ENCODE data around the gene CIDEC. TPM values are rescaled to one million over a fixed set of nuclear protein-coding genes. Genes with fewer than 3 reads are reported as not detected.

CIDEC gene
- total and polyA plus RNA-seq, 2 of the 13 experiments (the other 11 are each of a cell fraction or from before 2014, with no cell fraction given), result 2.5 to 10.4 TPM

- TF ChIP-seq ZNF691 (CRISPR knock-in tag; IDR thresholded peaks at IDR 0.05; ENCODE audit: borderline replicate concordance, low read depth), result 0 out of 2 replicates have a peak, but pooled peaks have one; percentile 24
Measured at GRCh38 chr3:9843715-9844438, 36.2 kb downstream of the CIDEC start, which contains the start of gene RPUSD3 (continued).

GRCh38 chr3:9841015-9841414 lies 39.0 kb downstream of the CIDEC start:
- in situ Hi-C loops (cut with HindIII; ENCODE audit: extremely low pct_ligation_motif_present, low pct_unique_long_range_greater_than_20kb), result no loop called here
- DNase-seq (ENCODE audit: low spot score) (no peak), ATAC-seq (no peak), FAIRE-seq (no peak)
- intact Hi-C loops (cut with micrococcal nuclease; ENCODE audit: unreplicated experiment), result loop anchor here (5.0 kb wide), 1 partner anchor 386 kb away; no protein-coding TSS in a partner anchor
- peaks cover 8 to 39% of the 10 kb centered on the region in 2 experiments; a peak in 4 of 5 replicates for H3K36me3 ChIP-seq (replicated peaks in 1 of 2; ENCODE audit: control insufficient read depth in 1 of 2, insufficient read depth in 2 of 2, low read length in 2 of 2)
- H2AFZ ChIP-seq (ENCODE audit: low read length), result no peak overlapping the region
- no peaks in the 10 kb centered on the region; a peak in 1 of 5 replicates for H3K27me3 ChIP-seq (ENCODE audit: control insufficient read depth in 1 of 2, insufficient read depth in 2 of 2, low read length in 2 of 2)
- H3K27ac ChIP-seq (ENCODE audit: extremely low read length, insufficient read depth, low read length), result no peak overlapping the region
- no TSS peak for BruUV-seq (replicated peaks)
- TF ChIP-seq ZNF557 (CRISPR knock-in tag; IDR thresholded peaks at IDR 0.05) (no peak), CENPBD1 (CRISPR knock-in tag; IDR thresholded peaks at IDR 0.05; ENCODE audit: borderline replicate concordance, low read depth) (no peak), MTF2 (CRISPR knock-in tag; IDR thresholded peaks at IDR 0.05; ENCODE audit: borderline replicate concordance) (no peak), ZBTB10 (CRISPR knock-in tag; IDR thresholded peaks at IDR 0.05; ENCODE audit: borderline replicate concordance) (no peak)
- H3K4me2 ChIP-seq (ENCODE audit: low read depth, low read length), result no peak overlapping the region
- H3K4me3 ChIP-seq (replicated peaks in 1 of 3; ENCODE audit: insufficient read depth in 1 of 3, low read depth in 2 of 3, low read length in 3 of 3), result no peak overlapping the region
- no peak overlapping the region for H3K9ac ChIP-seq (ENCODE audit: insufficient read depth, low read depth, low read length)
- no peaks in the 10 kb centered on the region for H3K9me3 ChIP-seq (ENCODE audit: low read length)
- H3K4me1 ChIP-seq (ENCODE audit: insufficient read depth, low read length), result peaks cover 15% of the 10 kb centered on the region
- ChIA-PET CTCF (ENCODE audit: low intra/inter-chr PET ratio, low total read pairs) (no interaction called here), POLR2A (no interaction called here)
- 89% methylated on average over 8 of the region's 8 CpGs for WGBS (ENCODE audit: low lambda C conversion rate)
- no peaks in the 10 kb centered on the region for H3K79me2 ChIP-seq (ENCODE audit: insufficient read depth, low read length)
- no peaks in the 10 kb centered on the region for H4K20me1 ChIP-seq (ENCODE audit: insufficient read depth, low read length)

All from HepG2 (cell line).